CD14-positive monocyte (primary cell): ENCODE measurements around the gene AQP12A. TPM values are rescaled to one million over a fixed set of nuclear protein-coding genes. Genes with fewer than 3 reads are reported as not detected.

ENCODE experiments used
- DNase-seq, 3 donors: peaks; one replicate each; pipeline ENCODE4 v3.0.0-alpha.2; 2011 to 2022
- H2AFZ ChIP-seq: 2 replicates; pipeline ENCODE4 v1.6.0; 2012; ENCODE audit warnings: mild to moderate bottlenecking, low read depth, low read length, inconsistent platforms; ENCODE audit not compliant: insufficient read depth, poor library complexity, severe bottlenecking
- H3K27ac ChIP-seq, 2 donors: 1 replicate in 1 of 2; 2 replicates in 1 of 2; pipeline ENCODE4 v1.5.1; 2012 to 2013; ENCODE audit warnings: low read length in 2 of 2, control low read depth in 1 of 2, inconsistent platforms in 1 of 2, low read depth in 1 of 2, mild to moderate bottlenecking in 1 of 2
- H3K27me3 ChIP-seq, 2 donors: one replicate each; pipeline versions ENCODE4 v1.6.0 to v1.6.1; 2011 to 2013; ENCODE audit warnings: low read length in 2 of 2; ENCODE audit not compliant: control insufficient read depth in 2 of 2, insufficient read depth in 2 of 2
- H3K36me3 ChIP-seq, 2 donors: replicated peaks in 1 of 2; 1 replicate in 1 of 2; 2 replicates in 1 of 2; pipeline versions ENCODE4 v1.5.1 to v1.6.1; 2012 to 2013; ENCODE audit warnings: low read length in 2 of 2, control low read depth in 1 of 2, inconsistent platforms in 1 of 2, mild to moderate bottlenecking in 1 of 2; ENCODE audit not compliant: insufficient read depth in 2 of 2, control insufficient read depth in 1 of 2
- H3K4me1 ChIP-seq, 2 donors: 1 replicate in 1 of 2; 2 replicates in 1 of 2; pipeline versions ENCODE4 v1.5.1 to v1.6.1; 2012 to 2013; ENCODE audit warnings: low read length in 2 of 2, control low read depth in 1 of 2, inconsistent platforms in 1 of 2, mild to moderate bottlenecking in 1 of 2, moderate library complexity in 1 of 2; ENCODE audit not compliant: insufficient read depth in 2 of 2, control insufficient read depth in 1 of 2
- H3K4me2 ChIP-seq: replicated peaks from 2 replicates; pipeline ENCODE3; 2012; ENCODE audit warnings: low read length, moderate library complexity, mild to moderate bottlenecking; ENCODE audit not compliant: poor library complexity, severe bottlenecking; ENCODE audit errors: extremely low read depth
- H3K4me3 ChIP-seq, 3 experiments: fragments of 200-600 bp in 1 of 3; sonication (generic) in 1 of 3; replicated peaks in 1 of 3; 1 replicate in 2 of 3; 2 replicates in 1 of 3; pipeline ENCODE4 v1.5.1; 2011 to 2013; ENCODE audit warnings: low read length in 3 of 3, mild to moderate bottlenecking in 3 of 3, control low read depth in 2 of 3, low read depth in 2 of 3, inconsistent platforms in 1 of 3, moderate library complexity in 1 of 3
- H3K79me2 ChIP-seq: 2 replicates; pipeline ENCODE4 v1.6.0; 2012; ENCODE audit warnings: mild to moderate bottlenecking, control low read depth, inconsistent platforms, low read length, moderate library complexity; ENCODE audit not compliant: insufficient read depth
- H3K9ac ChIP-seq: 2 replicates; pipeline ENCODE4 v1.6.0; 2017; ENCODE audit warnings: low read length, mild to moderate bottlenecking; ENCODE audit not compliant: insufficient read depth, poor library complexity, severe bottlenecking
- H3K9me3 ChIP-seq, 2 donors: replicated peaks in 1 of 2; 1 replicate in 1 of 2; 2 replicates in 1 of 2; pipeline versions ENCODE4 v1.5.1 to v1.6.1; 2012 to 2013; ENCODE audit warnings: low read length in 2 of 2, control low read depth in 1 of 2; ENCODE audit not compliant: control insufficient read depth in 1 of 2, insufficient read depth in 1 of 2
- H4K20me1 ChIP-seq: 2 replicates; pipeline ENCODE4 v1.6.0; 2012; ENCODE audit warnings: mild to moderate bottlenecking, low read length, control low read depth, moderate library complexity; ENCODE audit not compliant: insufficient read depth
- H3K27ac Mint-ChIP-seq, 7 donors: one replicate each; pipeline ENCODE4 v1.8.0; 2020; ENCODE audit warnings: mild to moderate bottlenecking in 7 of 7, mixed read lengths in 7 of 7, moderate library complexity in 6 of 7, inconsistent platforms in 2 of 7
- H3K27me3 Mint-ChIP-seq, 3 donors: one replicate each; pipeline ENCODE4 v1.8.0; 2021 to 2022; ENCODE audit warnings: low read depth in 3 of 3, mild to moderate bottlenecking in 3 of 3, mixed read lengths in 3 of 3, moderate library complexity in 3 of 3, inconsistent platforms in 1 of 3
- H3K36me3 Mint-ChIP-seq, 2 donors: one replicate each; pipeline ENCODE4 v1.8.0; 2020; ENCODE audit warnings: mixed read lengths in 2 of 2, inconsistent platforms in 1 of 2, mild to moderate bottlenecking in 1 of 2
- H3K4me1 Mint-ChIP-seq: one replicate; pipeline ENCODE4 v1.8.0; 2020; ENCODE audit warnings: mild to moderate bottlenecking, mixed read lengths
- H3K4me3 Mint-ChIP-seq, 2 donors: one replicate each; pipeline ENCODE4 v1.8.0; 2020; ENCODE audit warnings: mild to moderate bottlenecking in 2 of 2, mixed read lengths in 2 of 2, moderate library complexity in 1 of 2
- H3K9me3 Mint-ChIP-seq, 7 donors: one replicate each; pipeline ENCODE4 v1.8.0; 2020 to 2022; ENCODE audit warnings: mixed read lengths in 7 of 7, mild to moderate bottlenecking in 6 of 7, moderate library complexity in 6 of 7, inconsistent platforms in 2 of 7
- CTCF ChIP-seq: fragments of 200-600 bp; IDR thresholded peaks from one replicate; pipeline ENCODE4 v1.8.0; 2022; ENCODE audit warnings: antibody characterized with exemption, mild to moderate bottlenecking
- WGBS: methylation state at CpG from one replicate; pipeline ENCODE4 v1.1.5; 2013; ENCODE audit warnings: missing lambda C conversion rate; ENCODE audit not compliant: insufficient coverage; 5-methylcytosine and 5-hydroxymethylcytosine counted together
- intact Hi-C, 2 donors: fragments of 100-400 bp; cut with micrococcal nuclease; formaldehyde crosslinking; loops; one replicate each; pipeline versions ENCODE4 v1.15.0 to v1.15.1; 2023
- polyA plus RNA-seq, 3 donors: library from polyadenylated mRNA; depleted of rRNA in 1 of 3; unstranded in 2 of 3; stranded (reverse) in 1 of 3; fragments of 300-500 nt in 2 of 3; fragments of >200 nt in 1 of 3; fragmentation: Illumina TruSeq in 2 of 3; gene quantifications; 1 replicate in 2 of 3; 2 replicates in 1 of 3; pipeline ENCODE4 v1.2.3, GENCODE V29; 2012 to 2021

AQP12A gene
- polyA plus RNA-seq, 3 donors, result not detected

GRCh38 chr2:240686460-240686859, 5.2 kb upstream of the AQP12A start:
- Histone ChIP-seq H4K20me1 (no peaks in the 10 kb centered on the region), H3K27ac (no peak overlapping the region), H3K9ac (no peak overlapping the region), H3K27me3 (no peaks in the 10 kb centered on the region), H3K36me3 (no peaks in the 10 kb centered on the region), H3K79me2 (no peaks in the 10 kb centered on the region), H3K9me3 (no peaks in the 10 kb centered on the region), H3K4me1 (peaks cover 0 to 3% of the 10 kb centered on the region in 2 donors), H3K4me2 (no peak overlapping the region), H2AFZ (no peak overlapping the region), H3K4me3 (no peak overlapping the region)
- H3K4me3 Mint-ChIP-seq, result no peak overlapping the region
- H3K4me1 Mint-ChIP-seq, result peaks cover 20% of the 10 kb centered on the region
- 100% methylated on average over 1 of the region's 6 CpGs for WGBS
- no peaks in the 10 kb centered on the region for H3K36me3 Mint-ChIP-seq
- DNase-seq, result no peak
- H3K27ac Mint-ChIP-seq, result peak overlapping the region in 1 of 7 donors; percentile 53
- H3K9me3 Mint-ChIP-seq, result no peaks in the 10 kb centered on the region
- no peak for TF ChIP-seq CTCF
- peaks cover 0 to 12% (median 7%) of the 10 kb centered on the region in 3 donors for H3K27me3 Mint-ChIP-seq
- intact Hi-C loops, result no loop called here

- peaks cover 20% of the 10 kb centered on the region for H3K4me1 Mint-ChIP-seq
- H3K27me3 Mint-ChIP-seq, result peaks cover 0 to 12% (median 7%) of the 10 kb centered on the region in 3 donors
- H3K36me3 ChIP-seq, result no peaks in the 10 kb centered on the region
- no peak overlapping the region for H3K4me3 ChIP-seq
- no peaks in the 10 kb centered on the region for H3K9me3 Mint-ChIP-seq
- no peak for DNase-seq
- H3K27ac ChIP-seq, result no peak overlapping the region
- H3K27me3 ChIP-seq, result no peaks in the 10 kb centered on the region
- 89% methylated on average over 17 of the region's 20 CpGs for WGBS
- H3K4me2 ChIP-seq, result no peak overlapping the region
- intact Hi-C loops, result no loop called here
- no peak overlapping the region for H3K27ac Mint-ChIP-seq
- no peaks in the 10 kb centered on the region for H3K79me2 ChIP-seq
- H3K4me3 Mint-ChIP-seq, result no peak overlapping the region
- H3K9me3 ChIP-seq, result no peaks in the 10 kb centered on the region
- H3K36me3 Mint-ChIP-seq, result no peaks in the 10 kb centered on the region
- no peaks in the 10 kb centered on the region for H4K20me1 ChIP-seq
- no peak overlapping the region for H2AFZ ChIP-seq
- H3K9ac ChIP-seq, result no peak overlapping the region
- no peak for TF ChIP-seq CTCF
- H3K4me1 ChIP-seq, result peaks cover 0 to 3% of the 10 kb centered on the region in 2 donors
Observed at GRCh38 chr2:240687045-240687740, 4.5 kb upstream of the AQP12A start.
